Raji (cell line): ENCODE measurements around the gene HLA-DPA1.

Source experiments
- POLR2A ChIP-seq: IDR thresholded peaks from 2 replicates; pipeline ENCODE4 v1.6.1; 2011; ENCODE audit warnings: low read depth, low read length, control low read depth; ENCODE audit not compliant: insufficient read depth

Gene HLA-DPA1

GRCh38 chr6:33017018-33017417 lies 56.4 kb downstream of the HLA-DPA1 start:
- no peak for TF ChIP-seq POLR2A

DNA sequence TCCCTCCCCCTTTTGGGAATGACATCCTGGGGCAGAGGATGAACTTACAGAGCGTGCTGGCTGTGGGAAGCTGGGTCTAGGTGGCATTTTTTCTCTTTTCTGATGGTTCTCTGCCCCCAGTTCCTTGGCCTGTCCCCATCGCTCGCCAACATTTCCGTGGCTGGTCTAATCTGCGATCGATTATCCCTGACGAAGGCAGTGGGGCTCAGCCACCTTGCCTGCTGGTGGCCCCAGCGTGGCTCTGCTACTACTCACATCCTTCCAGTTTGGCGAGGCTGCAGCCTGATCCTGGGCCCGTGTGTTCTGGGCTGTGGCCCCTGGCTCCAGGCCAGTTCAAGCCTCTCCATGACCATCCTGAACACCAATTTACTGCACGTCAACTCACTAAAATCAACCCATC lies 57.7 kb downstream of the HLA-DPA1 start:
- TF ChIP-seq POLR2A = no peak

- TF ChIP-seq POLR2A = no peak
These were observed 58.4 kb downstream of the HLA-DPA1 start for GRCh38 chr6:33014841-33015634.
